Measurements from ENCODE around the gene GDPD2.

GDPD2 gene

GRCh38 chrX:70411475-70411874 is 11.6 kb upstream of the GDPD2 start:
- no peak overlapping the region for H3K4me3 ChIP-seq (ENCODE audit: low read depth, low read length)
- no peak for TF ChIP-seq CTCF (IDR thresholded peaks at IDR 0.05; ENCODE audit: borderline replicate concordance, insufficient read depth, low read depth, low read length)

GRCh38 chrX:70421618-70422017 is 1.5 kb upstream of the GDPD2 start:
- no peak overlapping the region for H3K4me3 ChIP-seq (ENCODE audit: low read depth, low read length)
- no peak for TF ChIP-seq CTCF (IDR thresholded peaks at IDR 0.05; ENCODE audit: borderline replicate concordance, insufficient read depth, low read depth, low read length)

GRCh38 chrX:70423936-70424675 is 992 bp downstream of the GDPD2 start:
- H3K4me3 ChIP-seq (ENCODE audit: low read depth, low read length) = no peak overlapping the region
- TF ChIP-seq CTCF (IDR thresholded peaks at IDR 0.05; ENCODE audit: borderline replicate concordance, insufficient read depth, low read depth, low read length) = no peak

DNA sequence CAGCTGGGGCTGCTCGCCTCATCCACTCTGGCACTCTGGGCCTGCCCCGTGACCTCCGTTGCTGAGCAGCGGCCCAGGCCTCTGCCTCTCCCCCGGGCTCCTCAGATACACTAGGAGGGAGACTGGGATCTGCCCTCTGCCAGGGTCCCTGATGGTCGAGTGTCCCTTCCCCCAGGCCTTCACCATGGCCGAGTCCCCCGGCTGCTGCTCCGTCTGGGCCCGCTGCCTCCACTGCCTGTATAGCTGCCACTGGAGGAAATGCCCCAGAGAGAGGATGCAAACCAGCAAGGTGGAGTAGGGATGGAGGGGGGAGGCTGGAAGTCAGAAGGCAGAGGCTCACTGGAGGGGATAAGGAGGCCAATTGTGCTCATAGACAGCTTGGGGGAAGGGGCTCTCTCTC is 1.7 kb downstream of the GDPD2 start:
- H3K4me3 ChIP-seq (ENCODE audit: low read depth, low read length) = no peak overlapping the region
- TF ChIP-seq CTCF (IDR thresholded peaks at IDR 0.05; ENCODE audit: borderline replicate concordance, insufficient read depth, low read depth, low read length) = no peak

GRCh38 chrX:70426286-70427278 is 3.5 kb downstream of the GDPD2 start:
- H3K4me3 ChIP-seq (ENCODE audit: low read depth, low read length) = no peak overlapping the region
- TF ChIP-seq CTCF (IDR thresholded peaks at IDR 0.05; ENCODE audit: borderline replicate concordance, insufficient read depth, low read depth, low read length) = no peak

GRCh38 chrX:70427365-70427764 is 4.3 kb downstream of the GDPD2 start:
- TF ChIP-seq CTCF (IDR thresholded peaks at IDR 0.05; ENCODE audit: borderline replicate concordance, insufficient read depth, low read depth, low read length) = no peak
- no peak overlapping the region for H3K4me3 ChIP-seq (ENCODE audit: low read depth, low read length)
